Activated naive CD4-positive, alpha-beta T cell treated with Interleukin-2 at 50 U/mL for 16 hours (primary cell): ENCODE data around the gene SOX6.

Experiments
- DNase-seq: peaks from one replicate; pipeline ENCODE4 v3.0.0-alpha.2; 2020

SOX6 gene

DNA sequence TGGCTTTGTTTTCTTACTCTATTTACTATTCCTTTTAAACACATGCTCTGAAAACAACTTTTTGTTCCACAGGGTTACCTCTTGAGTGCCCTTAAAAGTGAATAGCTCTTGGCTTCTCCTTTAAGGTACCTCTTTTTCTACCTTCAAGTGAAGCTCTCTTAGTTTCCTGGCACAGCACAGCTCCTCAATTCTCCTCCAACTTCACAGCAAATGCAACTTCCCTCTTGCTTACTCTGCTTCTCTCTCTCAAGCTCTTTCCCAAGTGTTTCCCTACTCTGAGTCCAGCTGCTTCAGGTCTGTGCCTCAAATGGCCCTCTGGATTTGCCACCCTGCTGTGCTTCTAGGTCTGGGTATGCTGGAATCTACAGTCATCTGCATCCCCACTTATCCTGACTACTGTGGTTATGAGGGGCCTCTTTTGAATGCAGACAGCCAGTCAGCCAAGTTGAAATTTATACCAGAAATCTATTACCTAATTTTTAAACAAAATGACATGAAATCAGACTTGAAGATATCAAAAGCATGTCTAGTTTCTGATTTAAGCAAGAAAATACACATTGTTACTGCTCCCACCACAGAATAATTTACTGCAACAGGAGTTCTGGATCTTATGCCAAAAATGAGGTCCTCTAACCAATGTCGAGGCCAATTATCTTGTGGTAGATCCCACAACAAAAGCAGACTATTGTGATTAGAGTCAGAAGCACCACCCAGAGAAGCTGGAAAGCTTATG lies 371.1 kb downstream of the SOX6 start:
- DNase-seq = no peak

DNA sequence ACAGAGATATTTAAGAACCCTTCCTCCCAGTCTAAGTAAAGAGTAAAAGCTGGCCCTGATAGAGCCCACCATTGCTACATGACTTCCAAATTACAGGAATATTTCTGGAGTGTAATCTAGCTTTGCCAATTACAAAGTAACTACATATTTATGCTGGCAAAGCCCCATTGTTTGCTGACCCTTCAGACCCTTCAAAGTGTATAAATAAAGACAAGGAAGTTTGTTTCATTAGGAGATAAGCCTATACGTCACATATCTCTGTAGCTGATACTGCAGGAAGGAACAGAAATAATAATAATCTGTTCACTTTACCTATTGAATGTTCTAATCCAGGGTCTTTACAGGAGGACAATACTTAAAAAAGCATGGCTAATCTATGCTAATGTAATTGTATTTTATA lies 375.1 kb downstream of the SOX6 start:
- no peak for DNase-seq

GRCh38 chr11:15977116-15977515 lies 379.2 kb downstream of the SOX6 start:
- DNase-seq = no peak

DNA sequence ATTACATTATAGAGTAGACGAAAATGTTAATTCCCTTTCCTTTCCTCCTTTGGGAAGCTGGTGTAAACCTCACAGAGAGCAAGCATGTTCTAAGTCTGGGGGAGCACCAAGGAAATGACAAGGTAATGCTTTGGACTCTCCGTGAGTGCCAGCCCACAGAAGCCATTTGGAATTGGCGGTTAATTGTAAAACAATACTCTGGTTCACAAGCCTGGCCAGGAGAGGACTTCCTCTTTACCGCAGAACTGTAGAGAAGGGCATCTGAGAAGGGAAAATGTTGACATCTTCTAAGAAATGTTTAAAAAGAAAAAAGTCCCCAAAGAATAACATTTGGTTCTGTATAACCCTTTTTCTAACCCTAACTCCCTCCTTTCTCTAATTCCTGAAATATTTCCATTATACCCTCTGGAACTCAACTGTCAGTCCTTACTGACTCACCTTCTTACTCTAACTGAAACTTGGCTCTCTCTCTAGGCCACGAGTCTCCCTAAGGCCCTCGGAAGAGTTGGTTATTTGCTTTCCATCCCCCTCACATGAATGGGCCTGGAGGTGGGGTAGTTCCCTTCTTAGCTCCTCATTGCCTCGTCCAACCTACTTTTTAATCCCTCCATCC lies 379.8 kb downstream of the SOX6 start:
- DNase-seq = no peak

DNA sequence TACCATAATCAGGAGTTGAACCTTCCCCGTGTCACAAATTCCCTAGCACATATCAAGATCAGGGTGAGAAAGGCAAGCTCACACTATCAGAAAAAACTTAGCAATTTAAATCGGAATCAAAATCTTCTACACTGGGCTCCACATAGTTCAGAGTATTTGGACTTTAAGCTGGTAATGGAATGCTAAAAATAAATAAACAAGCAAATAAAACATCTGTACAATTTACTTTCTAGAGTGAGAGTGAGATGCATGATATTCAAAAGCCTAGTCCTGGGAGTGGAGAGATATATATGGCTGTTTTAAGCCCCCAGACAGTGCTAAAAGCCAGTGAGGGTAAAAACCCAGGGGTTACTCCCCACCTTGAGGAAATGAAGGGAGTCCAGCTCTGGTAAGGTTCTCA lies 380.6 kb downstream of the SOX6 start:
- DNase-seq = no peak

DNA sequence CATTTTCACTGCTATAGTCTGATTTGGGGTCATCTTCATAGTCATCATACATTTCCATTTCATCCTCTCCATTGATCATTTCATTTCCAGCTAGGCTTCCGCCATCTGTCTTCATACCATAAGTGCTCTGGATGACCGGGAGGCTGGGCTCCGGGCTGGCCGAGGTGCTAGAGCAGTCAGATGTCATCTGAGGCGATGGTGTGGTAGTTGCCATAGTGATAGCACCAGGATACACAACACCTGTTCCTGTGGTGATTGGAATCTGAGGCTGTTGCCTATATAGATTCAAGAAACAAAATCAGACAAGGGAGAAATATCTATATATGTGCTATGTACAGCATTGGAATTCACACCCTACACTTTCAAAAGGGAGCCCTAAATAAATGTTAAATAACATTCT lies 383.5 kb downstream of the SOX6 start:
- DNase-seq = no peak

DNA sequence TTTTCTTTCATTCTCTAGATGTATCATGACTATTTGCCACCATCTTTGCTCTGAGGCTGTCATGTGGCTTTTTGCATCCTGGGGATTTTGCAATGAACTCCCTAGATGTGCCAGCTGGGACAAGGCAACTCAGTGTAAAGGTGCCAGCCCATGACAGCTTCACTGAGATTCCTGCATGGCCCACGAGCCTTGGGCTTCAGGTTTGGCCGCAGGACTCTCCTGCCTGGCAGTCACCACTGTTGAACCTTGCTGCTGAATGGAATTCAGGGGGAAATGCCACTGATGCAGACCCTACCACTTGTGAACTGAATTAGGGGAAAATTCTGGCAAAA lies 385.2 kb downstream of the SOX6 start:
- no peak for DNase-seq

GRCh38 chr11:15970506-15971214 lies 385.7 kb downstream of the SOX6 start:
- no peak for DNase-seq

GRCh38 chr11:15969701-15970329 lies 386.5 kb downstream of the SOX6 start:
- no peak for DNase-seq

DNA sequence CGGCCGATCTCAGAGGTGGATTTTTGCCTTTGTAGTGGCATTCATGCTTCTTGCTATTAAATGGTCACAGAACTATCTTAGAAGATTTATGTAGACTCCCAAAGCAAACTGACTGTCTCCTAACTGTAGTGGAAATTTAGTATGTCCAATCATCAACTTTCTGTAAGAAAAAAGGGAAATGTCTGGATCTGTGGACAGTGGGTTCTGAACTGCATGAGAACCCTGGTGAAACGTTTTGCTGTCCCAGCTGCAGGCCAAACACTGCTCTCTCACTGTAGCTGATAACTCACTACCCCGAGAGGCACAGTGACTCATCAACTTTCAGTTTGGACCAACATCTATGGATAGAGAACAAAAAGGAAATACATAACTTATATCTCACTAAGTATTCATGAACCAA lies 387.1 kb downstream of the SOX6 start:
- no peak for DNase-seq

GRCh38 chr11:15968461-15969130 lies 387.8 kb downstream of the SOX6 start:
- no peak for DNase-seq

GRCh38 chr11:15967966-15968365 lies 388.4 kb downstream of the SOX6 start:
- DNase-seq = no peak

DNA sequence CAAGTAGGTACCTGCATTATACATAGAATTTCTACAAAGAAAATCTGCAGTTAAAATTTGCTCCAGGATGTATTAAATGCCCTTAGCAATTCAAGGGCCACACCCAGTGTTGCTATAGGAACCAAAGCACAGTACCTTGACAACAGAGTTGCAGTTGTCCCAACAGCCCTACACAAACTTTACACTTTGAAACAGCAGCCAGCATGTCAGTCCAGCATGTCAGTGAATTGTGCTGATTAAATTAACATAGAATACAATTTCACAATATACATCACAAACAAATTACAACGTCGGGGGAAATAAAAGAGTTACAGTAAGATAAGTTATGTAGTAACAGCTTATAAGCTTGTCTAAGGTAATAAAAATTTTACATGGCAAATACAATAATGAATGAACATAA lies 389.2 kb downstream of the SOX6 start:
- DNase-seq = no peak

- DNase-seq = no peak
Observed at GRCh38 chr11:15965562-15966250, 390.6 kb downstream of the SOX6 start.

GRCh38 chr11:15963266-15963665 lies 393.1 kb downstream of the SOX6 start:
- DNase-seq = no peak

- DNase-seq = no peak
Observed at GRCh38 chr11:15958910-15959309, 397.4 kb downstream of the SOX6 start.

GRCh38 chr11:15957234-15957633 lies 399.1 kb downstream of the SOX6 start:
- no peak for DNase-seq

DNA sequence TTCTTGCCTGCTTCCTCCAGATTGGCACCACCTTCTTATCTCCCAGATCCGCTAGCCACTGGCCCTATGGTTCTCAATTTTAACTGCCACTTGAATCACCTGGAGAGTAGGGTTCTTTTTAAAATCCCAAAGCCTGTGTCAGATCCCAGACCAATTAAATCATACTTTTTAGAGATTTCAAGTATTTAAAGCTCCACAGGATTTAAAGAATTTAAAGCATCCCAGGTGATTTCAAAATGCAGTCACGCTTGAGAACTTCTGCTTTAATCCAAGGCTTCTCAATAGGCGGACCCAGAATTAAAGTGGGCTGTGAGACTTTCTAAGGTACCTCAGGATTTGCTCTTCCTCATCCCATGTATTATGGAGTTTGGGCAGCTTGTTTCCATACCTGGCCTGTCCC lies 400.0 kb downstream of the SOX6 start:
- DNase-seq = no peak

GRCh38 chr11:15955595-15955994 lies 400.8 kb downstream of the SOX6 start:
- DNase-seq = no peak

GRCh38 chr11:15947681-15948648 lies 408.4 kb downstream of the SOX6 start:
- no peak for DNase-seq

- DNase-seq = no peak
Observed at GRCh38 chr11:15945726-15946125, 410.6 kb downstream of the SOX6 start.

DNA sequence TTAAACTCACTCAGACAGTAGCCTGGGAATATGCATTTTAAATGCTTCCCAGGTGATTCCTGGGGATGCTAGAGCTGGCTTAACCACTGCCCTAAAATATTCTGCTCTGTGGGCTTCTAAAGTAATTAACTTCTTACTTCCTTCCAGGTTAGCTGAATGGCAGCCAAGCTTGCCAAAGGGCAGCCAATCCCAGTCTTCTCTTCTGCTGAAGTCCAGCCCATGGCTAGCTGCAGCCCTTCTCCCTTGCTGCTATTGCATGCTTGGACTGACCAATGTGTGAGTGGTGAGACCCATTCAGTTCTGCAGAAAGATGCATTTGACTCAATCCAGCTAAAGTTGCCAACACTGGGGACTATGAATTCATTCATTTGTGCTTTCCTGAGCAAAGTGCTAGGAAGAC lies 411.9 kb downstream of the SOX6 start:
- no peak for DNase-seq
